GM18511 (cell line): ENCODE results near the gene ERC1.

Experiments
- ATAC-seq: cut with Tn5 transposase; IDR thresholded peaks from one replicate; pipeline ENCODE4 v1.9.1; 2021; ENCODE audit warnings: mild to moderate bottlenecking, moderate library complexity; ENCODE audit not compliant: unreplicated experiment

Gene ERC1

DNA sequence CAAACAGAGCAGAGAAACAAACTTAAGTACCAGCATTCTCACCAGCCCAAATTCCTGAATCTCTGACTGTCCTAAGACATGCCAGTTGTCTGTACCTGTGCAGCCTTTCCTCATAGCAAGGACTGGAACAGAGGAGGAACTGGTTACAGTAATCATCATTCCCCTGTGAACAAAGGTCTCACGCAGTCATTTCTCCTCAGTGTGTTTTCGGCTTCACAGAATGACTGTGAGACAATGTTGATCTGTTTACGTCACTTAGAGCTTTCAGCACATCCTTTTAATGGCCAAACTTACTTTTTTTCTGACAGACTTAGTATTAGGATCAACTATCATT, 434.3 kb downstream of the ERC1 start:
- ATAC-seq: no peak

GRCh38 chr12:1428671-1429070, 437.6 kb downstream of the ERC1 start:
- ATAC-seq: no peak

DNA sequence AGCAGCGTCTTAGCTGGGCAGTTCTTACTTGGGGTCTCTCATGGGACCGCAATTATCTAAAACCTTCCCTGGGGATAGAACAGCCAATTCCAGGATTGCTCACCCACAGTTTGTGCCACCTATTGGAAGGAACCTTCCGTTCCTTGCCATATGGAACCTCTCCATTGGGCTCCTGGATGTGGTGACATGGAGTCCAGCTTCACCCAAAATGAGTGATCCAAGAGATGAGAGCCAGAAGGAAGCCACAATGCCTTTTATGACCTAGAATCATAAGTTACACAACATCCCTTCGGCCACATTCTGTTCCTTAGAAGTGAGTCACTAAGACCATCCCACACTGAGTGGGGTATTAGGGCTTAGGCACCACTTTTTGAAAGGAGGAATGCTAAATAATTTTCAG, 439.0 kb downstream of the ERC1 start:
- no peak for ATAC-seq

DNA sequence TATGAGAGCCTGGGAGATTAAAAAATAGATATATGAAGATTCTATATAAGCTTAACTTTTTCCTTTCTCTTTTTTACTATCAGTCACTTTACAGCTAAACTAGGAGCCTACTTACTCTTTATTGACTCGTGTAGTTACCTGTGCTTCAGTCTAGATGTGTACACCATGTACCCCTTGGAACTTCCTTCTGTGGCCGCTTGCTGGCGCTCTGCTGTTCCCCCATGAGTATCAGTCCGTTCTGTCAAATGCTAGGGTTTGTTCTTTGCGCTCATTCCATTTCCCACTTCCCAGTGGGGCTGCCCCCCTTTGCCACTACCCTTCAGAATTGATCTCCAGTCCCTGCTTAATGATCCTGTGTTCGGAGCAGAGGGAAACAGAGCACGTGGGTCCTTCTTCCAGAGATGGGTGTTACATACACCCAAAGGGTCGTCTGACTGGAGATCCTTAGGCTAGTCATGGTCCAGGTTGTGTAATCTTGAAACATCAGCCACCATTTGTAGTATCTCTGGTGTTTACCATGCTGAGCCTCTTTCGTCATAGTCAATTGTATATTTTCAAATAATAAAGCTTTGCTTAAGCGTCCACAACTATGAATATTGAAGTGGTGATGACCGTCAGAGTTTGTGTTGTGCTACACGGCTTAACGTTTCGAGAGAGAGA, 443.4 kb downstream of the ERC1 start:
- no peak for ATAC-seq

GRCh38 chr12:1435044-1435443, 444.0 kb downstream of the ERC1 start:
- ATAC-seq: no peak

- no peak for ATAC-seq
These were observed 444.4 kb downstream of the ERC1 start for GRCh38 chr12:1435456-1435855.

DNA sequence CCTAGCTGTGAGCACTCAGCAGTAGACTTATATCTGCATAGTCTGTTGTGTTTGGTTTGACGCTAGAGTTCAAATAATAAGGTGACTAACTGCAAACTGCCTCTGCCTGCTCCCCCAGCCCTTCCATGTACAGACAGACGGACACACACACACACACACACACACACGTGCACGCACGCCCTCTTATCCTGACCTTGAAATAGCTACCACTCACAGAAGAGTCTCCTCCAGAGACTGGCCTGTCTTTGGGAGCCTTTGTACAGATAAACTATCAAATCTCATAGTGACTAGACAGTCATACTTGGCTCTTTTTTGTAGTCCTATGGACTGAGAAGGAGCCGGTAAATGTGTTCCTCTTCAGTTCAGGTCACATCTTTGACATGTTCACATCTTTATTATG, 445.0 kb downstream of the ERC1 start:
- ATAC-seq: no peak

DNA sequence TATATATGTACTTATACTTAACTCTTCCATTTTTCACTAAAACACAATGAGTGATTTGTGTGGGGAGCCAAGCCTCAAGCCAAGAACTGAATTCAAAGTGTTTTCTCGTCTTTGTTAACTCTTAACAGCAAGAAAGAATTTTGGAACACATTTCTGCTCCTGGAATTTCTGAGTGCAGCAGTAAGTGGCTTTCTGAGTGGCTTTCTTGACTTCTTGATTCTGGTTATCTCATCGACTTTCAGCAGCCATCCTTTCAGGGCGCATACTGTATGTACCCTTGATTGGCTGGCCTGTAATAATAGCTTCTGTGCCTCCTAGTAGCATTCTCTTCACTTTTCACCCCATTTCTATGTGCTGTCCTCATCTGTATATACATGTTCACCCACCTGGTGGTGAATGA, 446.0 kb downstream of the ERC1 start:
- no peak for ATAC-seq

GRCh38 chr12:1439201-1439600, 448.2 kb downstream of the ERC1 start:
- no peak for ATAC-seq

DNA sequence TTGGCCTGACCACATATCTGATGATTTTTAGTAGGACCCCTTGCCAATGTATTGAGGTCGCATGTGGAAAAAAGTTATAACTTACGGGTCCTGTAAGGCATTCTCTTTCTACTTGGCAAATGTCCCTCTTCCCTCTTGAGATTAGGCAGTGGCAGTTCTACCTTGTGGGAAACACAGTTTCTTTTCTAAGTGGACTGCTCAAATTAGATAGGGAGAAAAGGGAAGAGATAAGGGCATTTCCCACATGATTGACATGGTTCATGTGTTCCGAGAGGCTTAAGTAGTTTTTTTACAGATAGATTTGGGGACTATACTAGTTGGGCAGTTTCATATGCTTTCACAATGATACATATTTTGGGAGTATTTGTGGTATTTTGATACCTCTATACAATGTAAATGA, 448.7 kb downstream of the ERC1 start:
- no peak for ATAC-seq

DNA sequence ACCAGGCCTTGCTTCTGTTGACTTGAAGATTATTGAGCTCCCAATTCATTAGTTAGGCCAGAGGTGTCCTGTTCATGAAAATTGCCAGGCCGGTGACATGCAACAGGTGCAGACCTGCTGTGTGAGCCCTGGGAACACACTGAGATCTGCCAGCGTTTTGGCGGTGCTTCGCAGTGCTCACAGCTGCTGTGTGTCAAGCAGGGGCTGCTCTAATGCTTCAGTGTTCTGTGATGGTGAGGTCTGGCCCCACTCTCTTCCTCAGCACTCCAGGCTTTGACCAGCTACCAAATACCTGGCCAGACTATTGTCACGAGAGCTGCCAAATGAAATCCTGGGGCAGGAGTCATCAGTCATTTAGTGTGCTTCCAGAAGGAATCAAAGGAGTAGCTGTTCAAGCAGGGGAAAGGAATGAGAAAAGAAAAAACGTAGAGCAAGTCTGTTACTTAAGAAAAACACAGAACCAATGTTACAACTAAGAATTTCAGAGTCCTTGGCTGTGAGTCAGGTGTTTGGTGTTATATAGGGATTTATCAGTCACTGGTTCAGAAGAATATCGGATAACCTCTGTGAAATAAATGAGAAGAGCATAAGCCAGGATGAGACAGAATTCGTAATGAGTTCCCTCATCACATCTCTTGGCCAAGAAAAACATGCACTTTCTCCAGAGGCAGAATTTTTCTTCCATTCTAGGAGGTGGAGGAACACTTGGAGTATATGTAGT, 452.6 kb downstream of the ERC1 start:
- ATAC-seq: no peak

DNA sequence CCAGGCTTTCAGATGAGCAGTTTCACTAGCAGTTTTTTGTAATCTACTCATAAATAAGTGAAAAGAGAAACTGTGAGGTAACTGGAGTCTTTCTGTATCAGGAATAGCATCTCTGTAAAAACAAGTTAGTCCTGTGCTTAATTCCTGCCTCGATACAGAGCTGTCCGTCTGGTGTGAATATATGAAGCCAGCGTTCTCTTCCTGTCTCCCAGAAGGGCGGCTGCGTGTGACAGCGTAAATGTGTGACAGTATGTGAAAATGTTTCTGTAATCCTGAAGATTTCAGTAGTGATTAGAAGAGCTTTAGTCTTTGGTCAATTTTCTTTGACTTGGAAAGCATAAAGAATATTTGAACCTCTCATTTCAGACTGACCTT, 453.1 kb downstream of the ERC1 start:
- no peak for ATAC-seq

DNA sequence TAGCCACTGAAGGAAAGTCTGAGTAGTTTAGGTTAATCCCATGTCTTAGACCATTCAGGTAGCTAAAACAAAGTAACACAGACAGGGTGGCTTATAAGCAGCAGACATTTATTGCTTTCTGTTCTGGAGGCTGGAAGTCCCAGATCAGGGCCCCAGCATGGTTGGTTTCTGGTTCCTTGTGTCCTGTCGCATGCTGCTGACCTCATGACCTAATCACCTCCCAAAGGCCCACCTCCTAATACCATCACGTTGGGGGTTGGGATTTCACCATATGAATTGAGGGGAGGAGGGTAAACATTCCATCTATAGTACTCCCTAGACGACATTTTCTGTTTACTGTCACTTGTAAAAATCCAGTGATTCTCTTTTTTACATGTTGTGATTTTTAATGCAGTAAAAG, 454.8 kb downstream of the ERC1 start:
- ATAC-seq: no peak

- no peak for ATAC-seq
These were observed 457.3 kb downstream of the ERC1 start for GRCh38 chr12:1448336-1448735.

GRCh38 chr12:1453810-1454209, 462.8 kb downstream of the ERC1 start:
- no peak for ATAC-seq

- ATAC-seq: no peak
These were observed 465.9 kb downstream of the ERC1 start for GRCh38 chr12:1456885-1457284.

DNA sequence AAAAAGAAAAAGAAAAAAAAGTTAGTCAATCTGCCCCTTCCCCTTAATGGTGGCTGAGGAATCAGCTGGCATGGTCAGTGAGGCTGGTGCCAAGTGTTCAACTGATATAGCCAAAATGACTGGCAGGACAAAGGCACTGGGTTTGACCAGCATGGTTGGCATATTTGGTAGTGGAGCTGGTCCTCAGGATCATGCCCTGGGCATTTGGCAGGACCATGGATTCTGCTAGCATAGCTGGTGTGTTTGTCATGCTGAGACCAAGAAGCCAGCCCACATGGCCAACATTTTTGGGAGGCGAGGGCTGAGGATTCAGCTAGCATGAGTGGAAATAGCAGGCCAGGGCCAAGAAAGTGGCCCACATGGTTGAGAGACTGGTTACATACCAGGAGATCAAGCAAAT, 466.9 kb downstream of the ERC1 start:
- ATAC-seq: no peak

GRCh38 chr12:1459339-1459738, 468.3 kb downstream of the ERC1 start:
- ATAC-seq: no peak

DNA sequence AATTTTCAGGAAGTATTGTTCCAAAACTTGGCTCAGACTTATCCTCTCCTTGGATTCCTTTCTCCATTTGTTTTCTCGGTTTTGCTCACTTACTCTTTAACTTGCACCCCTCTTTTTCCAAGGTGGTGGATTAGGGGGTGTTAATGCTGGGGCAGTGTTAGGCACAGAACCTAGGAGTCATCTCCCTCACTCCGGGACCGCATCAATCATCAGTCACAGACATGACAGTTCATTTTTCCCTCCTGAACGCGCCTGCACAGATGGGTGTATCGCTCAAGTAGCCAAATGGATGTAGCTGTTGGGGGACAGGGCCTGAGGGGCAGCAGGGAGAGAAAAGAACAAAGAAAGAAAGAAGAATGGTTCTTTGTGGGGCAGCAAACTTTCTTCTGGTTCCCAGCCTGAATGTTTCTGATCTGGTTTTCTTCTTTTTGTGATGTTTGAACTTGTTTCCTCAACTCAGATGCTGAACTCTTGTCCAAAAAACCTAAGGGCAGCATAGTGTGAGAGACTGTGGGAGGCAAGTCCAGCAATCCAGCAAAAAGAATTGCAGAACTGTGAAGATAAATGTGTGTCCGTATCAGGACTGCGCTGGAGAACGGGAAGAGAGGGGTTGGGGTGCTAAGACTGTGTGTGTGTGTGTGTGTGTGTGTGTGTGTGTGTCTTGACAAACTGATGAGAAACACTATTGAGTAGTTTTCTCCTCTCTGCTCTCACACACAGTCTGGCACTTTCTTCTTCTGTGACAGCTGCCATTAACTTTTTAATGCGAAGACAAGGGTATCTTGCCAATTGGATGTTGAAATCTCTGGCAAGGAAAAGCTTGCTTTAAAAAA, 472.3 kb downstream of the ERC1 start:
- no peak for ATAC-seq

DNA sequence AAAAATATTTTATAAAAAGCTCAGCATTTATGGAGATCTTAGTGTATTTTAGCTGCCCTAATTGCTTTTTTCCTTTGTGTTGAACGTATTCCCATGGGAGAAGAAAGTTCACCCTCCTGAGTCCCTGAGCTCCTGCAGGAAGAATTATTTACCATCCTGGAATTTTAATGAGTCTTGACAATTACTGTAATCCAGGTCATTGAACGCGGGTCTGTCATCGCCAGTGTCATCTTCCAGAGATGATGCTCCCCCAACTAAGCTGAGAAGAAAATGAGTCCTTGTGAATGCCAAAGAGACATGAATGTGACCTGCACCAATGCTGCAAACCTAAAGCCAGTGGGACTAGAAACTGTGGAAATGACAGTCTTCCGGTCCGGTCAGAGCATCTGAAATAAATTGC, 473.9 kb downstream of the ERC1 start:
- ATAC-seq: no peak

DNA sequence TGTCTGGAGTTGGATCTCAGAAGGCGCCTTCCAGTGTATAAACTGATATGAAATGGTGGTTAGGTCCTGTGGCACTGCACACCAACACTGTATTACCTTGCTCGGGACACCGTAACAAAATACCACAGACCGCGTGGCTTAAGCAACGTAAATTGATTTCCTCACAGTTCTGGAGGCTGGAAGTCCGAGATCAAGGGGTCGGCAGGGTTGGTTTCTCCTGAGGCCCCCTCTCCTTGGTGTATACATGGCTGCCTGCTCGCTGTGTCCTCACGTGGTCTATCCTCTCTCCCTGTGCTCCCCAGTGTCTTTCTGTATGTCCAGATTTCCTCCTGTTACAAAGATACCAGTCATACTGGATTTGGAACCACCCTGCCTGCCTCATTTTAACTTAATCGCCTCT, 475.0 kb downstream of the ERC1 start:
- ATAC-seq: no peak

DNA sequence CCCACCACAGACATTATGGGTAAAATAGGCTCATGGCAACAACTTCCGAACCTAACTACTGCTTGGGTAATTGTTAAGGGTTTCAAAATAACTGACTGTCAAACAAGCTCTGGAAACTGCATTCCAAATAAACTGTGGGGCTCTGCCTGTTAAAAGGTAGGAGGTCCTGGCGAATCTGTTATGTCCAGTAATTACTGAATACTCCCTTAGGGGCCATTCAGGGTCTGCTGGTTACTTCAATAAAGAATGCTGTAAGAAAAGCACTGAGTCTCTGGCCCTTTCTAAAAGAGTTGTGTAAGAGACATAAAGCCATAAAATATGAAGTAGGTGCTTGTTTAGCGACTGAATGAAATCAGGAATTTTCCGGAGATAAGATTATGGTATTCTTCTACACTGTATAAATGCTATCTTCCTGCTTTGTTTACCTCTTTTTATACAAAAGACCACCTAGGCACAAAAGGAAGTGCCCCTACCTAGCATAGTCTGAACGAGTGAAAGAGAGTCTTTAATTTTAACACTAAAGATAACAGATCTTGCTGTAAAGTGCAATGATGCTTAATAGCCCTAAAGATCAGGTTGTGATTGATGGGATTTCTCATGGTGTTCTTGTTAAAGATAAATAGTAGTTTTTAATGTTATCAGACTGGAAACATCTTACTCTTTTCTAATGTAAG, 475.6 kb downstream of the ERC1 start:
- no peak for ATAC-seq
